GM12892 (cell line): ENCODE data around the gene EPHA6.

Experiments used
- DNase-seq: peaks from one replicate; pipeline ENCODE4 v3.0.0; 2011; ENCODE audit not compliant: insufficient read length
- FAIRE-seq: peaks from 2 replicates; lab custom pipeline; 2011; peaks lifted over from hg19 to GRCh38; lab: Jason Lieb, UNC
- POLR2A ChIP-seq: IDR thresholded peaks from 2 replicates; pipeline ENCODE4 v1.6.1; 2011; ENCODE audit warnings: low read depth, low read length, control low read depth
- POLR2AphosphoS5 ChIP-seq: IDR thresholded peaks from 2 replicates; pipeline ENCODE4 v1.6.1; 2011; ENCODE audit warnings: low read depth, low read length, control low read depth
- TAF1 ChIP-seq: IDR thresholded peaks from 2 replicates; pipeline ENCODE4 v1.6.1; 2011; ENCODE audit warnings: low read depth, mild to moderate bottlenecking, control low read depth, low read length, borderline replicate concordance

Gene EPHA6

DNA sequence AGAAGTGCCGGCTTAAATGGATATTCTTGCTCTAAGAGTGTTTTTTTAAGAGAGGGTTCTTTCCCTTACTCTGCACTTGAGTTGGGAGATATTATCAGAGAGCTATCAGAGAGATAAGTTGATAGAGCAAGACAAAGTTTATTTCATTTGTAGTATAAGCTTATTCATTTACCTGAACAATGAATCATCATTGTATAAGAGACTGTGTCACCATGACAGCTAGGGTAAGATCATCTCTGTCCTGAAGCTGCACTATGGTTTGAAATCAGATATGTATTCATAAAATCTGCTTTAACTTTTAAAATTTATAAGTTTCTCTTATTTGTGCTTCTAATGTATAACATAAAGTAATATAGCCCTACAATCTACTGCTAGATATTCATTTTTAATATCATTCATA lies 822.1 kb downstream of the EPHA6 start:
- no peak for DNase-seq
- TF ChIP-seq TAF1 (no peak), POLR2AphosphoS5 (no peak), POLR2A (no peak)
- no peak for FAIRE-seq

DNA sequence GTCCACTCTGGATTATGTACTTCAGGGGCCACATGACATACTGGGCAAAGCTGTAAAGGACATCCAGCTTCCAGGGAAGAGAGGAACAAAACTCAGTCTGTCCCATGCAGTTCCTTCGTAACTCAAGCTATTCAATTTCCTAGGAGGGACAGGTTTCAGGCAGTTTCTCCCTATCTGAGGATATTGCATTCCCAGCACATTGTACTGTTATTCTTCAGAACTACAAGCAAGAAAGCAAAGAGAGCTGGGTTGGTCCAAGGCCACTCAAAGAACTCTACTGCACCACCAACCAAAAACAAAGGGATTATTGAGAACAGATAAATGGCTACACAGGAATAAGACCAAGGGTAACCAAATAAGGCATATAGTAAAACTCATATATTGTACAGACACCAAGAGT lies 832.5 kb downstream of the EPHA6 start:
- TF ChIP-seq POLR2AphosphoS5 (no peak), TAF1 (no peak), POLR2A (no peak)
- no peak for DNase-seq
- FAIRE-seq, result no peak

DNA sequence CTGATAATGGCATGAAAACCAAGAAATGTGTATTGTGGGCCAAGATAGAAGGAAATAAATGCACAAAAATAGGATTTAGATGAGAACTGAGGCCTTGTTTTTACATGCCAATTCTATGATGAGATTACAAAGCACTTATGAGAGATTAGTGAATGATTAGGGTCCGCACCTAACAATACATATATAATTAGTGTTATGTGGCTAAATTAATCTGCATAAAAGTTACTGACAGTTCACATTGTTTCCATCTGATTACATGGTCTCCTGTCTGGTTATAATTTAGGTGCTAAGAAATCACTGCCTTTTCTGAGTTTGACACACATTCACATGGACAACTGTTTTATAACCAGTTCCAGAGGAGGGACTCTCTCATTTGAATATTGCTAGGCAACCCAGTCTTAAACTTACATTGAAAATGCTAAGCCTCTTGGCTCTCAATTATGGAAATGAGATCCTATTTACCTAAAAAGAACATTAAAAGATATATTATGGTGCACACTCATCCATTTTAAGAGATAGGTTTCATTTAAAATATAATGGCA lies 833.1 kb downstream of the EPHA6 start:
- FAIRE-seq (no peak), DNase-seq (no peak)
- TF ChIP-seq POLR2AphosphoS5 (no peak), TAF1 (no peak), POLR2A (no peak)

DNA sequence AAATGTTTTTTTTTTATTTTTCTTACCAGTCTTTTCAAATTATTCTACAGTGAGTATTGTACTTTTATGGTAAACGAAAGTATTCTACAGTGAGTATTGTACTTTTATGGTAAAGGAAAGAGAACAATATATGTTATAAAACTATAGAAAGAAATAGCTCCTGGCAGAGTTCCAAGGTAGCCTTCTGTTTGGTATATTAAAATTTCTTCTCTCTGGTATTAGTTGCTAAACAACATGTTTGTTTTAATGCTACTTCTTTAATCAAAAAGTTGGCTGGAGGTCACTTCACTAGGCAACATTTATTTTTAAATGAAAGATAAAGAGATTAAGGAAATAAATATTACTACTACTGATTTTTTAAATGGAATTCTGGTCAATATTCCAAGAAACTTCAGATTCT lies 841.6 kb downstream of the EPHA6 start:
- FAIRE-seq (no peak), DNase-seq (no peak)
- no peak for TF ChIP-seq TAF1
- TF ChIP-seq POLR2A, result no peak
- TF ChIP-seq POLR2AphosphoS5, result no peak

DNA sequence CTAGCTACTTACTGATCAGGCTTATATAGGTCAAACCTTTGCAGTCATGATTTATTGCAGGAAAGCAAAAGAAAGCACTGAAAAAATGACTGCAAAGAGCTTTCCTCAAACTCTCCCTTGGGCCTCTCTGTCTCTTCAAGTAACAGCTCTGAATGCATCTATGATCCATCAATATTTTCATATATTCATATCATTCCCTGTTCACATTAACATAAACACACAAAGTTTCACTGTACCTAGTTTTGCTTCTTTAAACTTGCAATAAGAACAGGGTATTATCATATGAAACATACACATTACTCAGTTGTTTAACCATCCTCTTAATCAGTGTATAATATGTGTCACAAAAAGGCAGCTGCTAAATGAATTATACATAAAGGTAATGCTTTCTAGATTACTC lies 842.2 kb downstream of the EPHA6 start:
- DNase-seq (no peak), FAIRE-seq (no peak)
- TF ChIP-seq POLR2AphosphoS5 (no peak), TAF1 (no peak), POLR2A (no peak)

DNA sequence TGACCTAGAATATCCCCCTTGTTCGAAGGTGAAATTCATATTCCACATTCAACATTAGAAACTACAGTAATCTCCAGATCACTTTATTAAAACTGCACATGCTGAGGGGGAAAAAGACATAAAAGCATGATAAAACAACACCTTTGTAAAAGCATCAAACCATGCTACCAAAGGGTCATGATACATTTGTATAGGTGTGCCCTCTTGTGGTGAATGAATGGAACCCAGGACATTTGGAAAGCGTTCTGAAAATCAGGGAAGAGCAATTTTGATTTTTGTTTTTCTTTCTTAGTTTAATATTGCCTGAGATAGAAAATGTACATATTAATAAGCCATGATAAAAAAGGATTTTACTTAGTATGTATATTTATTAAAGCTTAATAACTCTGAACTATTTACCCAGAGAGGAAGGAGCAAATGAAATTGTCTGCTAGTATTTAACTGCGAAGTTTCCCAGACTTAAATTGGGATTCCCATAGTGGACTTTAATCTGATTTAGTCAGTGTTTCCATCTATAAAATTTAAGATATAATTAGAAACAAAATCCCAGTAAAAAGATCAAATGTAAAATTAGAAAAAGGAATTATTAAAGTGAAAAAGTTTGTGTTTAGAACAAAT lies 844.4 kb downstream of the EPHA6 start:
- FAIRE-seq (no peak), DNase-seq (no peak)
- no peak for TF ChIP-seq POLR2AphosphoS5
- TF ChIP-seq TAF1, result no peak
- TF ChIP-seq POLR2A, result no peak

DNA sequence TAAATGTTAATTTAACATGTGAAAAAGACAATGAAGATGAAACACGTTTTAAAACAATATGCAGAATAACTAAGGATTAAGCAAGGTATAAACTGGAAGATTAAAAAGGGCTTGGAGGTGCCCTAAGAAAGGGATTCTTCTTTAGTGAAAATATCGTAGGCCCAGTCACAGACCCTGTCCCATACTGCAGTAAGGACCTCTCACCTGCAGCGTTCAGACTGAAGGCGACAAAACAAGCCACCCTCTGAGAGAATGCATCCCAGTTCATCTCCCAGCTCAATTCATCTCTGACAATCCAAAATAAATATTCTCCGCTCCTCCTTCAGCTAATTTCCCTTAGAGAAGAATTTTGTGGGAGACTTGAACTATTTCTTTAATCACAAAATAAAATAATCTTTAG lies 847.9 kb downstream of the EPHA6 start:
- TF ChIP-seq TAF1, result no peak
- no peak for TF ChIP-seq POLR2A
- TF ChIP-seq POLR2AphosphoS5, result no peak
- no peak for DNase-seq
- FAIRE-seq, result no peak

DNA sequence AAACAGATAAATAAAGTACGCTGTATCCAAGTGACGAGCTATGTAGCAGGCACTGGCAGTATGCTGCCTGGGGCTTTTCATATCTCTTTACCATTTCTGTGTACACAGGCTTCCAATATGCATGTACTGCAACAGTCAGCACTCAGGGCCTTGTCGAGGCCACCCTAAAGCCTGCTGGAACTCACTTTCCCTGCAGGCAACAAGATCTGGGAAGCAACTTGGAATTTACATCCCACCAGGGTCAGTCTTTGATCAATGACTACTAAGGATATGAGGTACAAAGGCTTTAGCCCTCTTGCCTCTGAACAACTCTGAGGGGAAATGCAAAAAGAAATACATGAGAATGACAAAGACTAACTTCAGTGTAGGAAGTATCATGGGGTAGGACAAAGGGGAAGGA lies 848.4 kb downstream of the EPHA6 start:
- no peak for TF ChIP-seq POLR2AphosphoS5
- no peak for TF ChIP-seq TAF1
- no peak for TF ChIP-seq POLR2A
- DNase-seq, result no peak
- no peak for FAIRE-seq

DNA sequence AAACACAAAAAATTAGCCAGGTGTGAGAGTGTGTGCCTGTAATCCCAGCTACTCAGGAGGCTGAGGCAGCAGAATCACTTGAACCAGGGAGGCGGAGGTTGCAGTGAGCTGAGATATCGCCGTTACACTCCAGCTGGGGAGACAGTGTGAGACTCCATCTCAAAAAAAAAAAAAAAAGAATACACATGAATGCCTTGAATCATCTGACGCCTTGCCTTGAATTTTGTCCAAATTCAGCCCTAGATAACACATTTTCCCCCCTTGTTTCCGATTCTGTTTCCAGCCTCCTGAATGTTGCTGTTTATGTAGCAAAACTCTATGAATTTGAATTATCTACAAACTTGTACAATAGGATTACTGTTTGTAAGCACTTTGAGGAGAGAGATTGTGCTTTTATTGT lies 851.5 kb downstream of the EPHA6 start:
- TF ChIP-seq POLR2AphosphoS5, result no peak
- TF ChIP-seq POLR2A, result no peak
- no peak for TF ChIP-seq TAF1
- FAIRE-seq, result no peak
- DNase-seq, result no peak

DNA sequence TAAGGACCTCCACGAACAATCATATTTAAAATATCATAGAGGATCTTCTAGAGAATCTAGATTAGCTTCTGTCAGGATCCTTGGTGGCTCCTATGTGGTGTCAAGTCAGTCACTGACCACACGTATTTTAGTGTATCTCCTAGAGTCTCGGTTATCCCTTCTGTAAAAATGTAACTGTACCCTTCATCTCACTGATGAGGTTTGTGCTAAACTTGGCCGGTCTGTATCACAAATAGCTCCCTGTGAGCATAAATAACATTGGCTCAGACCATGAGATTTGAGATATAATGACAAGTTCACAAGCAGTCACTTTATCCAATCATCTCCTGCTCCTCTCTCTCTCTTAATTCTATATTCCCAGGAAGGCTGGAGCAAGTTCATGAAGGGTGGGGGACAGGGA lies 856.6 kb downstream of the EPHA6 start:
- no peak for FAIRE-seq
- DNase-seq, result no peak
- TF ChIP-seq TAF1 (no peak), POLR2AphosphoS5 (no peak), POLR2A (no peak)

DNA sequence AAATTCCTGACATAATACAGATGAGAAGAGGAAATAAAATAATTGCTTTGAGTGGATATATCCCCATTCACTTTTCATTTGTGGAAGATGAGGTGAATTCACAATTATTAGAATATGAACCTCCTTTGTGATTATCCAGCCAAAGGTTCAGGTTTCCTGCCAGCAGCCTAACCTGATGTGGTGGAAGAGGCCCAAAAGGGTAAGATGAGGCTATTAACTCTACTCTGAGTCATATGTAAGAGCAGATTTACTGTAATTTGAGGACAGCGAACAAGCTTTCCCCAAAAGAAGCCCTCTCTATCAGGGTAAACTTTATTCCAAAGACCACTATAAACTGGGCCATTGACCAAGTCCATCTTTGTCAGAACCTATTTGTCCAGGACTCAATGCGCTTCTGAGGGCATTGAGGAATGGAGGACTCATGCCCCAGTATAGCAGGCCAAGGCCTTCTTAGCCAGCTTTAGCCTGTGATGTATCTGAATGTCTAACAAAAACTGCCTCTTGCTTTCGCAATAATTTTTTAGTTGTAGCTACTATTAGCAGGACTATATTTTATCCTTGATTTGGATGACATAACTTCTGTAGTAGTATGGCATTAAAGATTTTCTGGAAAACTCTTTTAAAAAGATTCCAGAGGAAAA lies 859.1 kb downstream of the EPHA6 start:
- no peak for TF ChIP-seq TAF1
- TF ChIP-seq POLR2AphosphoS5, result no peak
- no peak for TF ChIP-seq POLR2A
- FAIRE-seq (no peak), DNase-seq (no peak)

DNA sequence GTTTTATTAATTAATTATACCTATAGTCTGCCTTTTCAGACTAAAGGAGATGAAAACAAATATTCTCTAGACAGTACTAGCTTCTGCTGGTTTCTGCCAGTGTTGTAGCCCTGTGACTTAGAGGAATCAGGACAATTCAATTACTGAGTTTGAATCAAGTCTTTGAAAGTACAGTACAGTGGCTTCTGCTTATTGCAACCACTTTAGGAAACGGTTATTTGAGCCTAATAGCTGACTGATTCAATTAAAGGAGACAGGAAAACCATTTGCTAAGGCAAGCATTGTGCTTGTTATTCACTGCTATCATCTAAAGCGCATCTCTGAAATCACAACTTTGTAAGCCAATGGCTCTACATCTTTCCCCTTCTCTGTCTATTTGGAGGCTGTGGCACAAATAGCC lies 860.1 kb downstream of the EPHA6 start:
- TF ChIP-seq TAF1 (no peak), POLR2AphosphoS5 (no peak), POLR2A (no peak)
- FAIRE-seq, result no peak
- DNase-seq, result no peak
